HG03025 (cell line): ENCODE measurements around the gene UPK3A.
"Not testable (repeated sequence)": the region's sequence is repeated elsewhere in the genome, so short reads cannot be mapped to it uniquely, and the experiment has no call there.

Experiments
- ATAC-seq: cut with Tn5 transposase; IDR thresholded peaks from one replicate; pipeline ENCODE4 v1.9.1; 2021; ENCODE audit warnings: mild to moderate bottlenecking, moderate library complexity; ENCODE audit not compliant: unreplicated experiment, low FRiP score

Gene UPK3A

GRCh38 chr22:45277720-45278119 lies 7.0 kb upstream of the UPK3A start:
- ATAC-seq: not testable (repeated sequence)

- no peak for ATAC-seq
Measured at GRCh38 chr22:45278125-45278524, 6.6 kb upstream of the UPK3A start.

- ATAC-seq: no peak
Measured at GRCh38 chr22:45280587-45280980, 4.2 kb upstream of the UPK3A start.

- ATAC-seq: no peak
Measured at GRCh38 chr22:45281010-45281409, 3.7 kb upstream of the UPK3A start.

- no peak for ATAC-seq
Measured at GRCh38 chr22:45285263-45286058, 712 bp downstream of the UPK3A start.

GRCh38 chr22:45286854-45287551 lies 2.3 kb downstream of the UPK3A start:
- no peak for ATAC-seq

- no peak for ATAC-seq
Measured at GRCh38 chr22:45290410-45290936, 5.7 kb downstream of the UPK3A start.

GRCh38 chr22:45291061-45291930 lies 6.5 kb downstream of the UPK3A start:
- no peak for ATAC-seq

- ATAC-seq: no peak
Measured at GRCh38 chr22:45291931-45292290, 7.2 kb downstream of the UPK3A start.

GRCh38 chr22:45292731-45293442 lies 8.1 kb downstream of the UPK3A start:
- ATAC-seq: no peak

GRCh38 chr22:45294030-45294429 lies 9.3 kb downstream of the UPK3A start:
- ATAC-seq: no peak

GRCh38 chr22:45295004-45295403 lies 10.3 kb downstream of the UPK3A start:
- ATAC-seq: not testable (repeated sequence)

- no peak for ATAC-seq
Measured at GRCh38 chr22:45295492-45295891, 10.7 kb downstream of the UPK3A start.

- no peak for ATAC-seq
Measured at GRCh38 chr22:45296628-45297297, 12.0 kb downstream of the UPK3A start.

- no peak for ATAC-seq
Measured at GRCh38 chr22:45298934-45299505, 14.3 kb downstream of the UPK3A start.

- no peak for ATAC-seq
Measured at GRCh38 chr22:45302751-45303150, 18.0 kb downstream of the UPK3A start.

GRCh38 chr22:45303181-45303580 lies 18.4 kb downstream of the UPK3A start:
- no peak for ATAC-seq

GRCh38 chr22:45304971-45305370 lies 20.2 kb downstream of the UPK3A start:
- no peak for ATAC-seq

GRCh38 chr22:45305456-45306075 lies 20.8 kb downstream of the UPK3A start:
- no peak for ATAC-seq
